ENCODE measurements around the gene PAK4.
"Not testable (repeated sequence)": the region's sequence is repeated elsewhere in the genome, so short reads cannot be mapped to it uniquely, and the experiment has no call there.

Gene PAK4

GRCh38 chr19:39100500-39101166 is 25.0 kb upstream of the PAK4 start:
- no peak for DNase-seq (ENCODE audit: low read depth in 3 of 3)

GRCh38 chr19:39103151-39103550 is 22.4 kb upstream of the PAK4 start:
- DNase-seq (ENCODE audit: low read depth in 3 of 3), result no peak

GRCh38 chr19:39104186-39104596 is 21.4 kb upstream of the PAK4 start:
- no peak for DNase-seq (ENCODE audit: low read depth in 3 of 3)

GRCh38 chr19:39106194-39106593 is 19.4 kb upstream of the PAK4 start:
- DNase-seq (ENCODE audit: low read depth in 3 of 3), result no peak

- no peak for DNase-seq (ENCODE audit: low read depth in 3 of 3)
Observed at GRCh38 chr19:39109641-39110040, 15.9 kb upstream of the PAK4 start.

GRCh38 chr19:39110263-39110967 is 15.2 kb upstream of the PAK4 start:
- peak; percentile 53 to 71 (median 57) for DNase-seq (ENCODE audit: low read depth in 3 of 3)

DNA sequence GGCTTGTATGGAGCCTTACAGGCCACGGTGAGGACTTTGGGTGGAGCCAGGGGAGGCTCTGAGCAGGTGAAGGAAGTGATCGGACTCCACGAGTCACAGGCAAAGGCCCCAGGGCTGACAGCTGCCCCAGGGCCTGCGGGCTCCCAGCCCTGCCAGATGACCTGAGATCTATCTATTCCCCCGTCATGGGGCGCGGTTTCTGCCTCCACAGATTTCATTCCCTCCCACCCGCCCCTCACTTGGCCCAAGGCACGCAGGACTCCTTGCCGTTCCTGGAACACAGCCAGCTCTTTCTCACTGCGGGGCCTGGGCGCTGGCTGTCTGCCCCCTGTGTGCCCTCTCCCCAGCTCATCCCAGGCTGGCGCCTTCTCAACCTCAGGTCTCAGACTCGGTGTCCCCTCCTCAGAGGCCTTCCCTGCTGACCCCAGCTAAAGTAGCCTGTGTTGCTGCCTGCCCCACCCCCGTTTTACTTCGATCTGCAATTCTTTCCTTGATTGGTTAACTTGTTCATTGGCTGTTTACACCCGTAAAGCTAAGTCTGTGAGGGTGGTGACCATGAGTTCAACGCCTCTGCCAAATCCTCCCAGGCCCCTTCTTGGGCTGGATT is 13.9 kb upstream of the PAK4 start:
- DNase-seq (ENCODE audit: low read depth in 3 of 3), result no peak

DNA sequence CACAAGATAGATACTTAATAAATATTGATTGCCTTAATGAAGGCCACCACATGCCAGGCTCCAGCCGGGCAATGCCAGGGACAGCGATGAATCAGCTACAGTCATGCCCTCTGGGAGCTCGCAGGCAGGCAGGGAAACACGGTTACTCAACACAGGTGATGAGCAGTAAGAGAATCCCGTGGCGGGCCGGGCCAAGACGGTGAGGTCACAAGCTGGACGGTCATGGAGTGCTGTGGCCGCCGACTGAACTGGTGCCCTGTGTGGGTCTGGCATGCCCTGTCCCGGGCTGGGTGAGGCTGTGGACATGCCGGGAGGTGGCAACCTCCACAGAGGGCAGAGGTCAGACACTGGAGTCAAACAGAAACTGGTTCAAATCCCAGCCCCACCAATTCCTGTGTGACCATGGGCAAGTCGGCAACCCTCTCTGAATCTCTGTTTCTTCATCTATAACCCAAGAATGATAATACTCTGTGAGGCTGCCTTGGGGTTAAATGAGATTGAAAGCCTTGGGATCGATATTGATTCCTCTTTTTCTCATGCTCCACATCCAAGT is 13.2 kb upstream of the PAK4 start:
- DNase-seq (ENCODE audit: low read depth in 3 of 3), result no peak

DNA sequence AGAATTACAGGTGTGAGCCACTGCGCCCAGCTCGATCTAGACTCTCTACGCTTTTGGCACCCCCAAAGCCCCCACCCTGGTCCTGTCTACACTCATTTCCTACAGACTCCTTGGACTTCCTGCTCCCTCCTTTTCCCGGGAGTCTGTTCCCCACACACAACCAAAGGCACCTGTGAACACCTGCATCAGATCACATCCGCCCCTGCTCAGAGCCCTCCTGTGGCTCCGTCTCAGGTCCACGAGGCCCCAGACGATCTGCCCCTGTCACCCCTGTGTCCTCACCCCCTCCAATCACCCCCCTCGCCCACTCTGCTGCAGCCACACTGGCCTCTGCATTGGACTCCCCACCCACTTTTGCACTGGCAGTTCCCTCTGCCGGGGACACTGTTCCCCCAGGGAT is 12.4 kb upstream of the PAK4 start:
- no peak for DNase-seq (ENCODE audit: low read depth in 3 of 3)

- DNase-seq (ENCODE audit: low read depth in 3 of 3), result no peak
Observed at GRCh38 chr19:39115105-39115847, 10.3 kb upstream of the PAK4 start.

GRCh38 chr19:39117023-39117422 is 8.6 kb upstream of the PAK4 start:
- not testable (repeated sequence) for DNase-seq (ENCODE audit: low read depth in 3 of 3)

DNA sequence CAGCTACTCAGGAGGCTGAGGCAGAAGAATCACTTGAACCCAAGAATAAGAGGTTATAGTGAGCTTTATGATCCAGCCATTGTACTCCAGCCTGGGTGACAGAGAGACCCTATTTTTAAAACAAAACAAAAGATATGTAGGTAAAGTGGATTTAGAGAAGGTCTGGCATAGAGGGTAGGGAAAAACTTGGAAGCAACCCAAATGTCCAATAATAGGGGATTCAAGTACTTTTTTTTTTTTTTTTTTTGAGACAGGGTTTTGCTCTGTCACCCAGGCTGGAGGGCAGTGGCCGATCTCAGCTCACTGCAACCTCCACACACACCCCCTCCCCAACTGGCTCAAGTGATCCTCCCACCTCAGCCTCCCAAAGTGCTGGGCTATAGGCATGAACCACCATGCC is 5.8 kb upstream of the PAK4 start:
- no peak for DNase-seq (ENCODE audit: low read depth in 3 of 3)

- no peak for DNase-seq (ENCODE audit: low read depth in 3 of 3)
Observed at GRCh38 chr19:39122934-39123731, 2.5 kb upstream of the PAK4 start.

DNA sequence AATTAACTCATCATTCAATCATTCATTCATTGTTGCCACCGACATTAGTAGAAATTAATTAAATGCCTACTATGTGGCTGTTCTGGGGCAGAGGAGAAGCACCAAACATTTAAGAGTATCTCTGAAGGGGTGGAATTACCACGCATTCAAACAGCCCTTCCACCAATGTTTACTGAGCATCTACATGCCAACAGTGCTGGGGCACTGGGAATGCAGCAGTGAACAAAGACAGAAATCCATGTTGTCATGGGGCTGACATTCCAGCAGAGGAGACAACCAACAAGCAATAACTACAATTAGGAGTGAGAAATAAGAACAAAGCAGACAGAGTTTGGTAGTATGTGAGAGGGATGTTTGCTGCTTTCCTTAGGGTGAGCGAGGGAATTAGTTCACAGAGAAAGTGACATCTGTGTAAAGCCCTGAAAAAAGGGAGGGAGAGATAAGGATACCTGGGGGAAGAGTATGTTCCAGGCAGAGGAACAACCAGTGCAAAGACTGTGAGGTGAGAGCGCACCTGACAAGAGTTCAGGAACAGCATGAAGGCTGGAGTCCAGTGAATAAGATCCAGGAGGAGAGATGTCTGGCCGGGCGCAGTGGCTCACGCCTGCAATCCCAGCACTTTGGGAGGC is 1.3 kb upstream of the PAK4 start:
- no peak for DNase-seq (ENCODE audit: low read depth in 3 of 3)

- DNase-seq (ENCODE audit: low read depth in 3 of 3), result no peak
Observed at GRCh38 chr19:39125199-39125553, 410 bp upstream of the PAK4 start.

GRCh38 chr19:39126312-39127187 is 964 bp downstream of the PAK4 start:
- no peak for DNase-seq (ENCODE audit: low read depth in 3 of 3)

- no peak for DNase-seq (ENCODE audit: low read depth in 3 of 3)
Observed at GRCh38 chr19:39127812-39128515, 2.4 kb downstream of the PAK4 start.

DNA sequence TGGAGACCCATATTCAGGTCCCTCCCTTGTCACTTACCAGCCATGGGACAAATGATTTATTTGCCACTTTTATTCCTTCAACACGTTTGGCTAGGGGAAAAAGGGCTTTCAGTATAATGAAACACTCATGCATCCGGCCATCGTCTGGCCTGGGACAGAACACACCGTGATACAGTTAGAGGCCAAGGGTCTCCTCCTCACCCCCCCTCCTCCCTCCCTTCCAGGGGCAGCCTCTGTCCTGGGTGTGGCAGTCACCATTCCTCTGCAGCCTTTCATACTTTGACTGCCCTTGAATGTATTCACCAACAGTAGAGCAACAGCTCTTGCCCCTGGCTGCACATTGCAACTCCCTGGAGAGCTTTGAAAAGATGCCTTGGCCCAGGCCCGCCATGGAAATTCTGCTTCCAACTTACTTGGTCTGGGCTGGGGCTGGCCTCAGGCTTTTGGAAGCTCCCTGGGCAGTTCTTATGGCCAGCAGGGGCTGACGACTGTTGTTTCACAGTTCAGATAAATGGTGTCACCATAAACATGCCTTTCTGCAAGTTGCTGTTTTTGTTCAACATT is 3.0 kb downstream of the PAK4 start:
- DNase-seq (ENCODE audit: low read depth in 3 of 3), result no peak

DNA sequence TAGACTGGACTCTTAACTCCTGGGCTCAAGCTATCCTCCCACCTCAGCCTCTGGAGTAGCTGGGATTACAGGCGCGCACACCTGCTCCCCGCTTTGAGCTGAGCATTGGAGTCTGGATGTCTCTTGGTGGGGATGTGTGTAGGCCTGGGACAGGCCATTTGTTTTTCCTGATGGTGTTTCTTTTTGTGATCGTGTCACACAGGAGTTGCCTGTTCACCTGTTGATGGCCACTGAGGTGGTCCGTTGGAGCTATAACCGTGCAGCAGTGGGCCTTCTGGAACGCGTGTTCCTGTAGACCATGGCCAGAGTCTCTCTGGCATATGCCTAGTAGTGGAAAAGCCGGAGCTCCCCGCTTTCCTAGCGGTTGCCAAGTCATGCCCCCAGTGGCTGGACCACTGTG is 3.5 kb downstream of the PAK4 start:
- no peak for DNase-seq (ENCODE audit: low read depth in 3 of 3)
